ENCODE data around the gene FGB. TPM values are rescaled to one million over a fixed set of nuclear protein-coding genes. Genes with fewer than 3 reads are reported as not detected.

The FGB gene
- total RNA-seq, 1 donor: not detected

DNA sequence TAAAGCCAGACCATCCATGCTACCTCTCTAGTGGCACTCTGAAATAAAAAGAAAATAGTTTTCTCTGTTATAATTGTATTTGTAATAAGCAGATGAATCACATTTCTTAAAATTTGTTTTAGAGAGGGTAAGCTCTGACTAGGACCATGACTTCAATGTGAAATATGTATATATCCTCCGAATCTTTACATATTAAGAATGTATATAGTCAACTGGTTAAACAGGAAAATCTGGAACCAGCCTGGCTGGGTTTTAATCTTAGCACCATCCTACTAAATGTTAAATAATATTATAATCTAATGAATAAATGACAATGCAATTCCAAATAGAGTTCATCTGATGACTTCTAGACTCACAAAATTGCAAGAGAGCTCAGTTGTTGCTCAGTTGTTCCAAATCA is 1.5 kb downstream of the FGB start:
- H3K4me3 ChIP-seq (ENCODE audit: low read depth, low read length): no peak overlapping the region
- DNase-seq (ENCODE audit: low read depth): no peak
- TF ChIP-seq, protein P1, sequence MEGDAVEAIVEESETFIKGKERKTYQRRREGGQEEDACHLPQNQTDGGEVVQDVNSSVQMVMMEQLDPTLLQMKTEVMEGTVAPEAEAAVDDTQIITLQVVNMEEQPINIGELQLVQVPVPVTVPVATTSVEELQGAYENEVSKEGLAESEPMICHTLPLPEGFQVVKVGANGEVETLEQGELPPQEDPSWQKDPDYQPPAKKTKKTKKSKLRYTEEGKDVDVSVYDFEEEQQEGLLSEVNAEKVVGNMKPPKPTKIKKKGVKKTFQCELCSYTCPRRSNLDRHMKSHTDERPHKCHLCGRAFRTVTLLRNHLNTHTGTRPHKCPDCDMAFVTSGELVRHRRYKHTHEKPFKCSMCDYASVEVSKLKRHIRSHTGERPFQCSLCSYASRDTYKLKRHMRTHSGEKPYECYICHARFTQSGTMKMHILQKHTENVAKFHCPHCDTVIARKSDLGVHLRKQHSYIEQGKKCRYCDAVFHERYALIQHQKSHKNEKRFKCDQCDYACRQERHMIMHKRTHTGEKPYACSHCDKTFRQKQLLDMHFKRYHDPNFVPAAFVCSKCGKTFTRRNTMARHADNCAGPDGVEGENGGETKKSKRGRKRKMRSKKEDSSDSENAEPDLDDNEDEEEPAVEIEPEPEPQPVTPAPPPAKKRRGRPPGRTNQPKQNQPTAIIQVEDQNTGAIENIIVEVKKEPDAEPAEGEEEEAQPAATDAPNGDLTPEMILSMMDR (IDR thresholded peaks at IDR 0.05; ENCODE audit: insufficient read depth, low read length): no peak

DNA sequence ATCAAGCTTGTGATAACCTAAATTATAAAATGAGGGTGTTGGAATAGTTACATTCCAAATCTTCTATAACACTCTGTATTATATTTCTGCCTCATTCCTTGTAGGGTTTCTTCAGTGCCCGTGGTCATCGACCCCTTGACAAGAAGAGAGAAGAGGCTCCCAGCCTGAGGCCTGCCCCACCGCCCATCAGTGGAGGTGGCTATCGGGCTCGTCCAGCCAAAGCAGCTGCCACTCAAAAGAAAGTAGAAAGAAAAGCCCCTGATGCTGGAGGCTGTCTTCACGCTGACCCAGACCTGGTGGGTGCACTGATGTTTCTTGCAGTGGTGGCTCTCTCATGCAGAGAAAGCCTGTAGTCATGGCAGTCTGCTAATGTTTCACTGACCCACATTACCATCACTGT is 2.9 kb downstream of the FGB start:
- DNase-seq (ENCODE audit: low read depth): no peak
- TF ChIP-seq, protein P1 (IDR thresholded peaks at IDR 0.05; ENCODE audit: insufficient read depth, low read length): no peak

DNA sequence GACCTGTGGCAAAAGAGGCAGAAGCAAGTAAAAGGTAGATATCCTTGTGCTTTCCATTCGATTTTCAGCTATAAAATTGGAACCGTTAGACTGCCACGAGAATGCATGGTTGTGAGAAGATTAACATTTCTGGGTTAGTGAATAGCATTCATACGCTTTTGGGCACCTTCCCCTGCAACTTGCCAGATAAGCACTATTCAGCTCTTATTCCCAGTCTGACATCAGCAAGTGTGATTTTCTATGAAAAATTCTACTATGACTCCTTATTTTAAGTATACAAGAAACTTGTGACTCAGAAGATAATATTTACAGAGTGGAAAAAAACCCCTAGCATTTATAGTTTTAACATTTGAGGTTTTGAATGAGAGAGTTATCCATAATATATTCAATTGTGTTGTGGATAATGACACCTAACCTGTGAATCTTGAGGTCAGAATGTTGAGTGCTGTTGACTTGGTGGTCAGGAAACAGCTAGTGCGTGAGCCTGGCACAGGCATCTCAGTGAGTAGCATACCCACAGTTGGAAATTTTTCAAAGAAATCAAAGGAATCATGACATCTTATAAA is 3.9 kb downstream of the FGB start:
- TF ChIP-seq, protein P1 (IDR thresholded peaks at IDR 0.05; ENCODE audit: insufficient read depth, low read length): no peak
- no peak overlapping the region for H3K4me3 ChIP-seq (ENCODE audit: low read depth, low read length)
- DNase-seq (ENCODE audit: low read depth): no peak

More for the DNA sequence above, 2.9 kb downstream of the FGB start:
- no peak overlapping the region for H3K4me3 ChIP-seq (ENCODE audit: low read depth, low read length)

DNA sequence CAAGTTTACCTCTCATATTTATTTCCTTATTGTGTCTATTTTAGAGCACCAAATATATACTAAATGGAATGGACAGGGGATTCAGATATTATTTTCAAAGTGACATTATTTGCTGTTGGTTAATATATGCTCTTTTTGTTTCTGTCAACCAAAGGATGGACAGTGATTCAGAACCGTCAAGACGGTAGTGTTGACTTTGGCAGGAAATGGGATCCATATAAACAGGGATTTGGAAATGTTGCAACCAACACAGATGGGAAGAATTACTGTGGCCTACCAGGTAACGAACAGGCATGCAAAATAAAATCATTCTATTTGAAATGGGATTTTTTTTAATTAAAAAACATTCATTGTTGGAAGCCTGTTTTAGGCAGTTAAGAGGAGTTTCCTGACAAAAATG is 6.2 kb downstream of the FGB start:
- DNase-seq (ENCODE audit: low read depth): no peak
- TF ChIP-seq, protein P1 (IDR thresholded peaks at IDR 0.05; ENCODE audit: insufficient read depth, low read length): no peak
- no peak overlapping the region for H3K4me3 ChIP-seq (ENCODE audit: low read depth, low read length)

DNA sequence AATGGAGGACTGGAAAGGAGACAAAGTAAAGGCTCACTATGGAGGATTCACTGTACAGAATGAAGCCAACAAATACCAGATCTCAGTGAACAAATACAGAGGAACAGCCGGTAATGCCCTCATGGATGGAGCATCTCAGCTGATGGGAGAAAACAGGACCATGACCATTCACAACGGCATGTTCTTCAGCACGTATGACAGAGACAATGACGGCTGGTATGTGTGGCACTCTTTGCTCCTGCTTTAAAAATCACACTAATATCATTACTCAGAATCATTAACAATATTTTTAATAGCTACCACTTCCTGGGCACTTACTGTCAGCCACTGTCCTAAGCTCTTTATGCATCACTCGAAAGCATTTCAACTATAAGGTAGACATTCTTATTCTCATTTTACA is 6.8 kb downstream of the FGB start:
- no peak overlapping the region for H3K4me3 ChIP-seq (ENCODE audit: low read depth, low read length)
- no peak for DNase-seq (ENCODE audit: low read depth)
- TF ChIP-seq, protein P1 (IDR thresholded peaks at IDR 0.05; ENCODE audit: insufficient read depth, low read length): no peak

DNA sequence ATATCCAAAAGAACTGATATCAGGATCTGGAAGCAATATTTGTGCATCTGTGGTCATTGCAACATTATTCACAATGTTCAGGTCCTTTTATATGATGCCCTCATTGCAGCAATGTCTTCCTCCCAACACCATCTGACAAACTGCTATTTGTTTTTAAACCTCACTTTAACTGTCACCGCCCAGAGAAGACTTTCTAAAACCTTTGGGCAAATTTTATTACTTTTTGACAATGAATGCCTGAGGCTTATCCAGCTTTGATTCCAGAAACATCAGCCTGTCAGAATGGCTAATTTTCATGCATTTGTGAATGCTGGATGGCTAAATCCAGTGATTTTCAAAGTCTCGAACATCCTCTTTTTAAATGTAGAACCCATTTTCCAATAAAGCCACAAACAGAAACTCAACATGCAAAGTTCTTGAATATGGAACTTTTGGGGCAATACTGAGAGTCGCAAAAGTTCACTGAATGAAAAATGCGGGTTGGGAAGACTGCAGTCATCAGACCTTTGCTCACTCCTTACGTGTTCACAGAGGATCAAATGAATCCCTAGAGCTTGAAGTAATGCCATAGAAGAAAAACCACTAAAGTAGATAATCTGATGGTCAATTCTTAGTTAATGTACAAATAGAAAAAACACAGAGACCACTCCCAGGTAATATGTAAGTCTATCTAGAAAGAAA is 10.5 kb downstream of the FGB start:
- H3K4me3 ChIP-seq (ENCODE audit: low read depth, low read length): no peak overlapping the region
- no peak for DNase-seq (ENCODE audit: low read depth)
- TF ChIP-seq, protein P1 (IDR thresholded peaks at IDR 0.05; ENCODE audit: insufficient read depth, low read length): no peak
